ENCODE measurements around the gene PCCA.
"Not testable (repeated sequence)": the region's sequence is repeated elsewhere in the genome, so short reads cannot be mapped to it uniquely, and the experiment has no call there.

PCCA gene

DNA sequence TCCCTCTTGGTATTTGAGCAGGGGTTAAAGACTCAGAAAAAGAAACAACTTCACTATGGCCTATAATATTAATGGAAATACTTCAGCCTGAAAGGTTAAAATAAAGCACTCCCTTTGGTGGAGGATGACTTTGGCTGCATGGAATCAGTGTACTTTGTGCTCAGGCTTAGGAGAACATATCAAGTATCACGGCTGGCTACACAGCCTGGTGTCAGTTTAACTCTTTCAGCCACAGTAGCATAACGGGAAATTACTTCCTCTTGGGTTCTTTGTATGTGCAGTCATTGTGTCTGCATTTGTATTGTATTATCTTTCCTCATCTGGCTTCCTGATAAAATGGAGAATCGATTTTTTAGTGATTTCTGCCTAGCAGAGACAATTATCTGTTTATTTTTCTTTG lies 260.7 kb downstream of the PCCA start:
- in situ Hi-C loops (cut with MboI; ENCODE audit: low sequenced_read_pairs): no loop called here

DNA sequence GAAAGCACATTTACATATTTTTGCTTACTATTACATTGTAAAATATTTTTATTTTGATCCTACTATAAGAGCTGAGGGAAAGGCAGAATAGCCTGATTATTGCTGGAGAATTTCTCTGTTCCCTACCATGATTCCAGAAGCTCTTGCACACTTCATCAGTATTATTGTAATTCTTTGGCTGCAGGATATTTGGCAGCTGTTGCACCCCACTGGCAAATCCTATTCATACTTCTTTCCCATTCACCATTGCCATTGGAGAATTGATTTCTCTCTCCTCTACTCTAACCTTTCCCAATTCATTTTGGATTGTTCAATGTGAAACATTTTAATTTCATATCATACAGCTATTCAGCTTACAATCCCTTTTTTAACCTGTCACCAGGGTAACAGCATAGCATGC lies 261.7 kb downstream of the PCCA start:
- in situ Hi-C loops (cut with MboI; ENCODE audit: low sequenced_read_pairs): no loop called here

DNA sequence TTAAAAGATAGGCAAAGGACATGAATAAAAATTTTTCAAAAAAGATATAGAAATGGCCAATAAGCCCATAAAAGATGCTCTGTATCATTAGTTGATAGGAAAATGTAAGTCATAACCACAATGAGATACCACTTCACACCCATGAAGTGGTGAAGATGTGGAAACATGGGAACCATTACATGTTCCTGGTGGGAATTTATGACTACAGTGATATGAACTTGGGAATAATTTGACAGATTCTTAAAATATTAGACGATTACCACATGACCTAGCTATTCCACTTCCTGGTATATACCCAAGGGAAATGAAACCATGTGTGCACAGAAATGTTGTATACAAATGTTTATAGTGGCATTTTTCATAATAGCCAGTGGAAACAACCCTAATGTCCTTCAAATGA lies 267.5 kb downstream of the PCCA start:
- in situ Hi-C loops (cut with MboI; ENCODE audit: low sequenced_read_pairs): no loop called here

GRCh38 chr13:100356889-100357288 lies 268.0 kb downstream of the PCCA start:
- in situ Hi-C loops (cut with MboI; ENCODE audit: low sequenced_read_pairs): no loop called here

- in situ Hi-C loops (cut with MboI; ENCODE audit: low sequenced_read_pairs): no loop called here
These were observed 268.9 kb downstream of the PCCA start for GRCh38 chr13:100357764-100358163.

DNA sequence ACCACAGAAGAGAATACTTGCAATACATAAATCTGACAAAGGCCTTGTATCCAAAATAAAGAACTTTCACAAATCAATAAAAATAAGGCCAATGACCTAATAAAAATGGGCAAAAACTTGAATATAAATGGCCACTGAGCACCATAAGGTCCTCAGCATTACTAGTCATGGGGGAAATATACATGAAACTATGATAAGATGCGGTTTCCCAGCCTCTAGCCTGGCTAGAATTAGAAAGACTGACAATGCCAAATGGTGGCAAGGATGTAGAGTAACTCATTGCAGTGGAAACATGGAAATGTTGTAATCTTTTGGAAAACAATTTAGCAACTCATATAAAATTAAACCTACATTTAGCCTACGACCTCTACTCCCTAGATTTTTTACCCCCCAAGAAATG lies 272.6 kb downstream of the PCCA start:
- in situ Hi-C loops (cut with MboI; ENCODE audit: low sequenced_read_pairs): no loop called here

GRCh38 chr13:100362371-100362770 lies 273.5 kb downstream of the PCCA start:
- in situ Hi-C loops (cut with MboI; ENCODE audit: low sequenced_read_pairs): no loop called here

DNA sequence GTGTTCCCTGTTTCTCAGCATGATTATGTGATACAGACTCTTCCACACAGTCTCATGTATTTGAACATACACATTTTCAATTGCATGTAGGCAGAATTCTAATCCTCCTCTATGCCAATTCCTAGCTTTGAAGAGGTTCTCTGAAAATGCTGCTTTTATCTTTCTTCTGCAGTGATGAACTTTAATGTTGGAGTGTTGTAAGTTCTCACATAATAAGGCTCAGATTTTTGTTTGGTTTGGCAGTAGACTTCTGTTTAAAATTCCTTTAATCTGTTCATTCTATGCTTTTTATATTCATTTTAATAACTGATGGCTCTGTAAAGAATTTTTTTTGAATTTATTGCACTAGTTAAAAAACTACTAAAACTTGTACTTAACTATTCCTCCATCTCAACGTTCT lies 273.9 kb downstream of the PCCA start:
- in situ Hi-C loops (cut with MboI; ENCODE audit: low sequenced_read_pairs): no loop called here

GRCh38 chr13:100363285-100363711 lies 274.4 kb downstream of the PCCA start:
- in situ Hi-C loops (cut with MboI; ENCODE audit: low sequenced_read_pairs): no loop called here

DNA sequence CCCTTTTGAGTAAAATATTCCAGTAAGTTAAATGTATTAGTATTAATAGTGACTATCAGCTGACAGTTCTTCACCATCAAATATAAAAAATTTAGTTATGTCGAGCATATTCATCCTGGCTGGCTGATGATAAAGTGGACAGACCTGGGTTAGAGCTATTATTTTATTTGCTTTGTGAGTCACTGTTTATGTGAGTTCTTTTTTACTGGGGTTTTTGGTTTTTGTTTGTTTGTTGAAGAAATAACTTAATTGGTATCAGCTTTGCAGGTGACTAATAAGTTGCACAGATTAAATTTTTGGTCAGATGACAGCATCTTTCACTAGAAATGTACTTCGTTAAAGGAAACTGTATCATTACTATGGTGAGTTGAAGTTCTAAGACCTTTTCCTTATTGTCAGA lies 275.0 kb downstream of the PCCA start:
- in situ Hi-C loops (cut with MboI; ENCODE audit: low sequenced_read_pairs): no loop called here

GRCh38 chr13:100364591-100364990 lies 275.7 kb downstream of the PCCA start:
- in situ Hi-C loops (cut with MboI; ENCODE audit: low sequenced_read_pairs): no loop called here

DNA sequence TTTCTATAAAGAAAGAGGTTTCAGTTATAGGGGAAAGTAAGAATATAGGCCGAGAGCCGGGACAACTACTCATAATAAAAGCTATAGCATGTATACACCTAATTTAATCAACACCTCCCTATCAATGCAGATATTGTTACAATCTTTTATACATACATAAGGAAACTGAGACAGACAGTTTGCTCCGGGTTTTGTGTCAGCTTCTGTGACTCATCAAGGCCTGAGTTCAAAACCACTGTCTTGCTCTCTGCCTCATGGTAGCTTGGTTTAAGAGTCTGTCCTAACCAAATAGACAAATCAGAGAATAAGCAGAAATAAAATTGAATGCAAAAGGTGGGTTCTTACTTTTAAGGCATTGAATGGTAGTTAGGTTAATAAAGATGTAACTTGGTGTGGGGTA lies 276.8 kb downstream of the PCCA start:
- in situ Hi-C loops (cut with MboI; ENCODE audit: low sequenced_read_pairs): no loop called here

GRCh38 chr13:100378533-100378932 lies 289.6 kb downstream of the PCCA start:
- in situ Hi-C loops (cut with MboI; ENCODE audit: low sequenced_read_pairs): no loop called here

- in situ Hi-C loops (cut with MboI; ENCODE audit: low sequenced_read_pairs): no loop called here
These were observed 292.8 kb downstream of the PCCA start for GRCh38 chr13:100381595-100382224.

DNA sequence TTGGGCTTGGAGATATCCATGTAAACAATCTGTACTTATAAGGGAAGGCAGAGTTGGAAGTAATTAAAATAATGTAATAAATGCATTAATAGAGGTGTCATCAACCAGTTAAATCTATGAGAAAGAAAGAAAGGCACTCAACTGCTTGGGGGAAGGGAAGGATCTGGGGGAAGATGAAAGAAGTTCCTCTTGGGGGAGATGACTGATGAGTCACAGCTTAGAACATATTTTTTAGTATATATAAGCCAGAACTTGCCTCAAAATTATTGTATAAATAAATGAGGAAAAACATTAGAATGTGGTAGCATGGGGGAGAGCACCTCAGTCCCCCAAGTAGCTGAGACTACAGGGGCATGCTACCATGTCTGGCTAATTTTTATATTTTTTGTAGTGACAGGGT lies 293.9 kb downstream of the PCCA start:
- in situ Hi-C loops (cut with MboI; ENCODE audit: low sequenced_read_pairs): no loop called here

GRCh38 chr13:100387416-100387815 lies 298.5 kb downstream of the PCCA start:
- in situ Hi-C loops (cut with MboI; ENCODE audit: low sequenced_read_pairs): no loop called here

GRCh38 chr13:100388150-100388549 lies 299.3 kb downstream of the PCCA start:
- in situ Hi-C loops (cut with MboI; ENCODE audit: low sequenced_read_pairs): not testable (repeated sequence)

DNA sequence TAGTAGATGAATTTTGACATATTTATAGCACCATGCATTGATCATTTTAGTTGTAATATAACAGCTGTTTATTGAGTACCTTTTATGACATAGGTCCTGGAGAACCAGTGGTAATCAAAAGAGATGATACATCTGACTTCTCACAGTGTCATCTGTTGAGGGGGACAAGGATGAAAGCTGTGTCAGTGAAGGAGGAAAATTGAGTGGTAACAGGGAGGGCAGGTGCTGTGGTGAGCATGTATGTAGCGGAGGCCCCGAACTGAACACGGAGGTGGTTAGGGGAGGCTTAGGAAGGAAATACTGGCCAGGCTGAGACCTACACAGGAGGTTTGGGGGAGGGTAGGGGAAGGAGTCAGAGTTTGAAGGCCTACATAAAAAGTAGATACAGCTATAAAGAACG lies 300.0 kb downstream of the PCCA start:
- in situ Hi-C loops (cut with MboI; ENCODE audit: low sequenced_read_pairs): no loop called here

GRCh38 chr13:100389617-100390016 lies 300.7 kb downstream of the PCCA start:
- in situ Hi-C loops (cut with MboI; ENCODE audit: low sequenced_read_pairs): no loop called here

DNA sequence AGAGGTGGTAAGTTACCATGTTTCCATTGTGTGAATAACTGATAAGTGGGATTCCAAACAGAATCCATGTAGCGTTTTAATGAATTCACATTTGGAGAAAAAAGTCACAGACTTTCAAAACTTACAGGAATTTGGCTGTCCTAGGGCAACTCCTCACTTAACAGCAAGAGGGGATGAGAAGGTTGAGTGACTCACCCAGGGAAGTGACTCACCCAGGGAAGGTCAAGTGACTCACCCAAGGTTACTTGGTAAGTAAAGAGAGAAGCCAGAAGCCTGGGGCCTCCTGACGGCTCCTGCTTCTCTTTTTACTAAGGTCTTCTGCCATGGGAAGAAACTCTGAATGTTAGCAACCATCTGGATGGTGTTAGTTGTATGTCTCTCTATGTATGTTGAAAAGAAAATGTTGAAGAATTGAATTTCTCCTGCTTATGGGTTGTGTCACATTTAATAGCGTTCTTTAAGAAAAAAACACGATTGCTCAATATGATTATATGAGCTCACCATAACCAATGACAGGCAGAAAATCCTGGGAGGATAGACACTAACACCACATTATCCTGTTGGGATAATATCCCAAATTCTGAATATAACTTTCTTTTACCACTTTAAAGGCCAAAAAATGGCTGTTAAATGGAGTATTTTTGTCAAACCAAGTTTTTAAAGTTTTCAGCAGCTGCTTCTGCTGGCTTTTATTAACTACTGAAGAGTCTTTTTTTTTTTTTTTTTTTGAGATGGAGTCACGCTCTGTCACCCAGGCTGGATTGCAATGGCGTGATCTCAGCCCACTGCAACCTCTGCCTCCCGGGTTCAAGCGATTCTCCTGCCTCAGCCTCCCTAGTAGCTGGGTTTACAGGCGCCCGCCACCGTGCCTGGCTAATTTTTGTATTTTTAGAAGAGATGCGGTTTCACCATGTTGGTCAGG lies 304.1 kb downstream of the PCCA start:
- in situ Hi-C loops (cut with MboI; ENCODE audit: low sequenced_read_pairs): no loop called here

DNA sequence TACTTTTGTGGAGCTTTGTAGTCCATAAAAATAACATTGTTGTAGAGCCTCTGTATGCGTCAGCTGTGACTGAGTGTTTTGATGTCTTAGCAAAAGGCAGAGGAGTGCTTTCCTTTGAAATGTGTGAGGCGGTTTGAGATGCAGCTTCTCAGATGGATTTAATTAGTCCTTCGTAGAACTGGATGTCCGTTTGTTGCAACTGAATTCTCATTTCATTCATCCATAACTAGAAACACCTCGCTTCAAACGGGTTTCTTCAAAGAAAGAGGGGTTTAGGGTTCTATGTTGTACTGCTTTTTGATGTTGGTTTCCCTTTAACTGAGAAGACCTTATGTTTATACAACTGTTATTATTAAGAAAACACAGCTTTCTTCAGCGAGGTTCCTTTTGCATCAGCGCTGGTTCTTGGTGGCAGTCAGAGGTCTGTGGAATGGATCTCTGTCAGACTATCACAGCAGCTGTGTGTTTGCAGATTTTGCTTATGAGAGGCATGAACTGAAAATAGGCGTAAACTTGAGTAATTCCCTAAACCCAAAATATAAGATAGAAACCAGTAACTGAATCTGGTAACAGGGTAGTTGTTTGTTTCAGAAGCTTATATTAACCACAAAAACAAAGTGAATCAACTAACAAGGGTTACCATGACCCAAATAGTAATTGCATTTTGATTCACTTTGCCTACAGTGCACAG lies 305.3 kb downstream of the PCCA start:
- in situ Hi-C loops (cut with MboI; ENCODE audit: low sequenced_read_pairs): no loop called here

Data from hTERT RPE-1 (cell line).